ENCODE data around the gene DIO2. TPM values are rescaled to one million over a fixed set of nuclear protein-coding genes. Genes with fewer than 3 reads are reported as not detected.

DIO2 gene
- total and polyA plus RNA-seq, 2 of the 4 experiments (the other 2 are of a cell fraction) = 12.8 to 24.2 TPM

DNA sequence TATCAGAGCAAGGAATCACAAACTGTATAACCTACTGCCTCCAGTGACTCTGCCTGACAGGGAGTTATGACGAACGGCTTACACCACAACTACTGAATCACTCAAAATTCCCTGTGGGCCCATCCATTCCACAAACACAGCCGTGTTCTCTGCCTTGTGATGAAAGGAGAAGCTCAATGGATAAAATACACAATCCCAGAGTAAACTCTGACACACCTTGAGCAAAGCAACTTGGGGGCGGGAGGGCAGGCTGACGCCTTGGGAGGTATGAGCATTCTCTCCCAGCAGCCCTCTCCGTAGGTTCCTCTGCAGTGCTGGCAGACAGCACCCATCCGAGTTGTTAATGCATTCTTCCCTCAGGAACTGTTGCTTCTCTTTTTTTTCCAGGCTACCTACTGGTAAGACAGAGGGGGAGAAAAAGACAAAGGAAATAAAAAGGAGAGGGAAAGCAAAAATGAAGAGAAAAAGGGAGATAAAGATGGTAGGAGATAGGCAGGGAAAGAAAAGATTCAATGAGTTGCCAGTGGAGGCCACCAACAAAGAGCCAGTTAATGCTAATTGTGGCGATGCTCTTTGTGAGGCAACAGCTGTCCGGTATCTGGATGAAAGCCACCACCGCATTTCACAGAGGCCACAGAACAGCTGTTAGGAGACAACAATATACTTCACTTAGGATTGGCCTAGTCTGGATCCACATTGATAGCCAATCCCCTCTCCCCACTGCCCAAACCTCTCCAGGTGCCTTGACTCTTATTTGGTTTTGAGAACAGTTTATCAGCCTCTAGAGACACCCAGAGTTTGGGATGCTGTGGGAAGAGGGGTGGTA is 4.7 kb upstream of the DIO2 start:
- H3K36me3 ChIP-seq (ENCODE audit: control insufficient read depth, insufficient read depth, low read length) = no peaks in the 10 kb centered on the region
- H3K56ac ChIP-seq (ENCODE audit: extremely low read depth, insufficient read depth, low read length) = no peak overlapping the region
- H3K4ac ChIP-seq (ENCODE audit: low read depth, low read length) = no peak overlapping the region
- H3K4me2 ChIP-seq (ENCODE audit: low read depth, low read length) = no peak overlapping the region
- no peak overlapping the region for H2BK15ac ChIP-seq (ENCODE audit: low read depth, low read length)
- no peaks in the 10 kb centered on the region for H3K9me3 ChIP-seq (ENCODE audit: control insufficient read depth, insufficient read depth, low read length)
- CTCF ChIA-PET = interaction anchor here (1.3 kb wide), 1 partner anchor 8 kb away, joined by 3 read pairs; no protein-coding TSS in a partner anchor
- no peak overlapping the region for H3K18ac ChIP-seq (ENCODE audit: low read depth, low read length)
- H2AK5ac ChIP-seq (ENCODE audit: low read depth, low read length) = no peak overlapping the region
- POLR2A ChIA-PET (ENCODE audit: unreplicated experiment) = no interaction called here
- H2BK20ac ChIP-seq (ENCODE audit: low read depth, low read length) = peak overlapping the region; percentile 53
- no peak overlapping the region for H2AK9ac ChIP-seq (replicated peaks; ENCODE audit: low read depth, low read length, poor library complexity)
- ATAC-seq (ENCODE audit: low read depth) = no peak
- no TSS peak for BruUV-seq (replicated peaks)
- no peak overlapping the region for H3K23ac ChIP-seq (ENCODE audit: low read depth, low read length)
- dilution Hi-C loops (cut with HindIII; ENCODE audit: low sequenced_read_pairs, unreplicated experiment) (no loop called here), intact Hi-C loops (cut with micrococcal nuclease) (loop anchor here (2.0 to 10.0 kb wide), 4 partner anchors 211 to 1201 kb away; no protein-coding TSS in a partner anchor), in situ Hi-C loops (cut with MboI; ENCODE audit: low sequenced_read_pairs) (no loop called here)
- no peak overlapping the region for H4K91ac ChIP-seq (ENCODE audit: insufficient read depth, low read depth, low read length)
- H3K79me1 ChIP-seq (ENCODE audit: low read depth in 1 of 2, low read length in 2 of 2) = no peaks in the 10 kb centered on the region
- no peaks in the 10 kb centered on the region for H3K27me3 ChIP-seq (ENCODE audit: control insufficient read depth, insufficient read depth, low read length)
- no peak overlapping the region for H3K4me3 ChIP-seq (ENCODE audit: insufficient read depth, low read depth, low read length)
- 0 out of 2 replicates have a peak overlapping the region, but pooled peaks have one; percentile 19 for H3K14ac ChIP-seq (replicated peaks; ENCODE audit: low read depth, low read length)
- 0 out of 4 replicates have a peak overlapping the region, but pooled peaks of 1 of the 2 experiments have one; percentile 2 for H4K8ac ChIP-seq (ENCODE audit: low read depth in 2 of 2, low read length in 2 of 2)
- WGBS, 2 experiments (ENCODE audit: extremely low coverage in 2 of 2, insufficient read length in 1 of 2) = 30% methylated on average over 2 of the region's 10 CpGs; no CpG with 5 or more reads in 1 of the 2 experiments
- no peak overlapping the region for H3K27ac ChIP-seq (ENCODE audit: insufficient read depth, low read length)
- no peaks in the 10 kb centered on the region for H4K20me1 ChIP-seq (ENCODE audit: insufficient read depth, low read length)
- peak overlapping the region; percentile 33; the same call in 1 of the 2 replicates for H2BK120ac ChIP-seq (ENCODE audit: low read depth, low read length)
- H2AFZ ChIP-seq (replicated peaks; ENCODE audit: low read length, poor library complexity) = no peak overlapping the region
- no peak overlapping the region for H3K9ac ChIP-seq (ENCODE audit: low read depth, low read length)
- peaks cover 4% of the 10 kb centered on the region for H3K4me1 ChIP-seq (ENCODE audit: control insufficient read depth, insufficient read depth, low read length)
- H3K9me1 ChIP-seq (ENCODE audit: insufficient read depth, low read length) = no peaks in the 10 kb centered on the region
- H2BK5ac ChIP-seq (ENCODE audit: low read depth, low read length, poor library complexity, severe bottlenecking) = no peak overlapping the region
- DNase-seq = peak; percentile 49
- H4K5ac ChIP-seq (ENCODE audit: low read depth, low read length) = no peak overlapping the region
- TF ChIP-seq RAD21 (IDR thresholded peaks at IDR 0.05; ENCODE audit: low read length) (no peak), MXI1 (IDR thresholded peaks at IDR 0.05; ENCODE audit: borderline replicate concordance, low read depth, low read length) (no peak), NFE2L2 (IDR thresholded peaks at IDR 0.05; ENCODE audit: low read depth, low read length) (no peak), CEBPB (IDR thresholded peaks at IDR 0.05; ENCODE audit: low read depth, low read length) (no peak), MAZ (IDR thresholded peaks at IDR 0.05; ENCODE audit: borderline replicate concordance, low read depth, low read length) (no peak), POLR2A (IDR thresholded peaks at IDR 0.05; ENCODE audit: low read depth, low read length) (no peak), FOS (IDR thresholded peaks at IDR 0.05; ENCODE audit: low read depth, low read length) (no peak), CHD1 (IDR thresholded peaks at IDR 0.05; ENCODE audit: low read depth, low read length) (no peak), MAFK (IDR thresholded peaks at IDR 0.05; ENCODE audit: low read depth, low read length) (no peak), BHLHE40 (IDR thresholded peaks at IDR 0.05; ENCODE audit: low read depth, low read length) (no peak), RCOR1 (IDR thresholded peaks at IDR 0.05; ENCODE audit: insufficient replicate concordance, low read length) (no peak), RFX5 (IDR thresholded peaks at IDR 0.05; ENCODE audit: low read depth, low read length) (no peak)
- TF ChIP-seq, protein P1, sequence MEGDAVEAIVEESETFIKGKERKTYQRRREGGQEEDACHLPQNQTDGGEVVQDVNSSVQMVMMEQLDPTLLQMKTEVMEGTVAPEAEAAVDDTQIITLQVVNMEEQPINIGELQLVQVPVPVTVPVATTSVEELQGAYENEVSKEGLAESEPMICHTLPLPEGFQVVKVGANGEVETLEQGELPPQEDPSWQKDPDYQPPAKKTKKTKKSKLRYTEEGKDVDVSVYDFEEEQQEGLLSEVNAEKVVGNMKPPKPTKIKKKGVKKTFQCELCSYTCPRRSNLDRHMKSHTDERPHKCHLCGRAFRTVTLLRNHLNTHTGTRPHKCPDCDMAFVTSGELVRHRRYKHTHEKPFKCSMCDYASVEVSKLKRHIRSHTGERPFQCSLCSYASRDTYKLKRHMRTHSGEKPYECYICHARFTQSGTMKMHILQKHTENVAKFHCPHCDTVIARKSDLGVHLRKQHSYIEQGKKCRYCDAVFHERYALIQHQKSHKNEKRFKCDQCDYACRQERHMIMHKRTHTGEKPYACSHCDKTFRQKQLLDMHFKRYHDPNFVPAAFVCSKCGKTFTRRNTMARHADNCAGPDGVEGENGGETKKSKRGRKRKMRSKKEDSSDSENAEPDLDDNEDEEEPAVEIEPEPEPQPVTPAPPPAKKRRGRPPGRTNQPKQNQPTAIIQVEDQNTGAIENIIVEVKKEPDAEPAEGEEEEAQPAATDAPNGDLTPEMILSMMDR (conservative IDR thresholded peaks at IDR 0.05; ENCODE audit: low read depth, low read length) = no peak
- TF ChIP-seq, protein P2, sequence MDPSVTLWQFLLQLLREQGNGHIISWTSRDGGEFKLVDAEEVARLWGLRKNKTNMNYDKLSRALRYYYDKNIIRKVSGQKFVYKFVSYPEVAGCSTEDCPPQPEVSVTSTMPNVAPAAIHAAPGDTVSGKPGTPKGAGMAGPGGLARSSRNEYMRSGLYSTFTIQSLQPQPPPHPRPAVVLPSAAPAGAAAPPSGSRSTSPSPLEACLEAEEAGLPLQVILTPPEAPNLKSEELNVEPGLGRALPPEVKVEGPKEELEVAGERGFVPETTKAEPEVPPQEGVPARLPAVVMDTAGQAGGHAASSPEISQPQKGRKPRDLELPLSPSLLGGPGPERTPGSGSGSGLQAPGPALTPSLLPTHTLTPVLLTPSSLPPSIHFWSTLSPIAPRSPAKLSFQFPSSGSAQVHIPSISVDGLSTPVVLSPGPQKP (IDR thresholded peaks at IDR 0.05; ENCODE audit: borderline replicate concordance, low read depth, low read length) = no peak
- TF ChIP-seq, protein P3, sequence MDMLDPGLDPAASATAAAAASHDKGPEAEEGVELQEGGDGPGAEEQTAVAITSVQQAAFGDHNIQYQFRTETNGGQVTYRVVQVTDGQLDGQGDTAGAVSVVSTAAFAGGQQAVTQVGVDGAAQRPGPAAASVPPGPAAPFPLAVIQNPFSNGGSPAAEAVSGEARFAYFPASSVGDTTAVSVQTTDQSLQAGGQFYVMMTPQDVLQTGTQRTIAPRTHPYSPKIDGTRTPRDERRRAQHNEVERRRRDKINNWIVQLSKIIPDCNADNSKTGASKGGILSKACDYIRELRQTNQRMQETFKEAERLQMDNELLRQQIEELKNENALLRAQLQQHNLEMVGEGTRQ (IDR thresholded peaks at IDR 0.05; ENCODE audit: low read depth, low read length) = no peak
